AG04450 (cell line): ENCODE data around the gene UTF1. TPM values are rescaled to one million over a fixed set of nuclear protein-coding genes. Genes with fewer than 3 reads are reported as not detected.

ENCODE experiments used
- CTCF ChIA-PET: fragments of 300-600, 350-600 bp; formaldehyde crosslinking; extraction: SDS; loops from one replicate; lab custom pipeline; 2022; ENCODE audit warnings: antibody characterized with exemption, inconsistent platforms; lab: Charles Lee
- POLR2A ChIA-PET: fragments of 350-600 bp; formaldehyde crosslinking; extraction: SDS; loops from one replicate; lab custom pipeline; 2021; ENCODE audit warnings: antibody characterized with exemption, inconsistent platforms; lab: Yijun Ruan, JAX
- DNase-seq: peaks from one replicate; pipeline ENCODE4 v3.0.0-alpha.2; 2011; ENCODE audit warnings: low read depth, low spot score
- H3K27ac ChIP-seq: one replicate; pipeline ENCODE4 v1.5.1; 2012; ENCODE audit warnings: low read depth, low read length, control low read depth
- H3K27me3 ChIP-seq: one replicate; pipeline ENCODE4 v1.6.0; 2012; ENCODE audit warnings: low read length; ENCODE audit not compliant: control insufficient read depth, insufficient read depth
- H3K4me3 ChIP-seq: 2 replicates; pipeline ENCODE4 v1.5.1; 2011; ENCODE audit warnings: mild to moderate bottlenecking, low read depth, low read length, control low read depth
- H3K9me3 ChIP-seq: 2 replicates; pipeline ENCODE4 v1.5.1; 2012; ENCODE audit warnings: low read length; ENCODE audit not compliant: control insufficient read depth, insufficient read depth
- CTCF ChIP-seq: IDR thresholded peaks from 2 replicates; pipeline ENCODE4 v1.5.1; 2011; ENCODE audit warnings: low read depth, low read length, control low read depth, inconsistent platforms
- polyA plus RNA-seq: library from polyadenylated mRNA; depleted of rRNA; stranded (reverse); fragments of >200 nt; gene quantifications from 2 replicates; pipeline ENCODE4 v1.2.3, GENCODE V29; 2011

UTF1 gene
- polyA plus RNA-seq, 1 experiment = not detected

GRCh38 chr10:133277993-133278576 lies 48.1 kb downstream of the UTF1 start:
- ChIA-PET POLR2A (interaction anchor here (0.8 to 1.1 kb wide), 2 partner anchors 19 to 101 kb away, joined by 3 read pairs; partner anchors contain the start of gene PAOX), CTCF (interaction anchor here (0.6 to 1.7 kb wide), 2 partner anchors 9 to 52 kb away, joined by 5 to 6 read pairs; no protein-coding TSS in a partner anchor)
- Histone ChIP-seq H3K4me3 (no peak overlapping the region), H3K27me3 (peaks cover 14% of the 10 kb centered on the region), H3K9me3 (no peaks in the 10 kb centered on the region; the same call in 1 of the 2 replicates), H3K27ac (no peak overlapping the region)
- no peak for DNase-seq
- TF ChIP-seq CTCF = no peak

DNA sequence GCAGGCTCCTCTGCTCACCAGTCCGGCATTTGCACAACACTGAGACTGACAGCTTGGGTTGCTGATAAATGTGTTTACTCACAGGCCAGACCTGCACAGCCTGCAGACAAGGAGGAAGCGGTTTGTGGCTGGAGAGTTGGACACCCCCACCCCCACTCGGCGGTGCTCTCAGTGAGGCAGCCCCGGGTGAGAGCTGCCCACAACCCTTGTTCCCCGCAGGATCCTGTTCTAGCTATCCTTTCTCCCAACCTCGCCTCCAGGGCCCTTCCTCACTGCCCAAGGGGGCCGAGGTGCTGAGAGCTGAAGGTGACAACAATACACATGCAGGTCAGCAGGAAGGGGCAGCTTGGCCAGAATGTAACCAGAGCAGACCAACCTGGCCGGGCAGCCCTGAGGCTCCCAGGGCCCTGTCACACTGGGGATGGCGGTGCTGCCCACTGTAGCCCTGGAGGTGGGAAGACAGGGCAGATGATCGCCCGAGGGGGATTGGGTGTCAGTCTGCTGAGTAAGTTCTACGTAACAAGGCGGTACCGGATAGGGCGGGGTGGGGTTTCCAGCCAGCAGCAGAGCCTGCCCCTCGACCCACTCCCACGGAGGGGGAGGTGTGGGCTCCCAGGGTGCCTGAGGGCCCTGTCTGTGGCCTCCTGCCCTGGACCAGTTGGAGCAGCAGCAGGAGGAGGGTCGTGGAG lies 48.7 kb downstream of the UTF1 start:
- Histone ChIP-seq H3K4me3 (no peak overlapping the region), H3K27me3 (peaks cover 14% of the 10 kb centered on the region), H3K27ac (no peak overlapping the region), H3K9me3 (no peaks in the 10 kb centered on the region; the same call in 1 of the 2 replicates)
- CTCF ChIA-PET = interaction anchor here (1.7 kb wide), 1 partner anchor 51 kb away, joined by 6 read pairs; no protein-coding TSS in a partner anchor
- no peak for DNase-seq
- no peak for TF ChIP-seq CTCF
- POLR2A ChIA-PET = interaction anchor here (0.8 to 1.1 kb wide), 2 partner anchors 20 to 100 kb away, joined by 3 read pairs; partner anchors contain the start of gene PAOX

- POLR2A ChIA-PET = no interaction called here
- no peak for TF ChIP-seq CTCF
- Histone ChIP-seq H3K27me3 (peaks cover 14% of the 10 kb centered on the region), H3K4me3 (no peak overlapping the region), H3K9me3 (no peaks in the 10 kb centered on the region; the same call in 1 of the 2 replicates), H3K27ac (no peak overlapping the region)
- DNase-seq = no peak
- CTCF ChIA-PET = no interaction called here
Observed at GRCh38 chr10:133279326-133280226, 49.6 kb downstream of the UTF1 start.

GRCh38 chr10:133280391-133281059 lies 50.5 kb downstream of the UTF1 start:
- POLR2A ChIA-PET = no interaction called here
- H3K27me3 ChIP-seq = peaks cover 8% of the 10 kb centered on the region
- no peak for DNase-seq
- CTCF ChIA-PET = no interaction called here
- H3K27ac ChIP-seq = no peak overlapping the region
- TF ChIP-seq CTCF = no peak
- no peaks in the 10 kb centered on the region; the same call in 1 of the 2 replicates for H3K9me3 ChIP-seq
- no peak overlapping the region for H3K4me3 ChIP-seq
